ENCODE measurements around the gene PRND.
"Not testable (repeated sequence)": the region's sequence is repeated elsewhere in the genome, so short reads cannot be mapped to it uniquely, and the experiment has no call there.

PRND gene

DNA sequence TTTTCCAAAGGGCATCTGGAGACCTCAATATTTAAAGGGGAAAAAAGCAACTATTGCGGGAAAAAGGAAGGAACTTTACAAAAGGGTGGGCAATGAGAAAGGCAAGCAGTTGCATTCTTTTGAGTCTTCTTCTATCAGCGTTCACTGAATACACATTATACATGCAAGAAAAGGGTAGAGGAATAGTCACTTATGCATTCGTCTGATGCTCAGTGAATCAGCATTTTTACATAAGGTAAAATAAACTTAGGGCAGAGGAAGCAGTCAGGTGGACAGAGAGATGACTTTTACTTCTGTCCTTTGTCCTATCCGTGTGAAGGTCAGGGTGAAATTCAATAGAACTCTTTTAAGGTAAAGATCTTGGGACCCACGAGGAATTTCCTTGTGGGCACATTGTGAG lies 49.3 kb downstream of the PRND start:
- H3K4me3 Mint-ChIP-seq: no peak overlapping the region
- peaks cover 14% of the 10 kb centered on the region for H3K9me3 Mint-ChIP-seq
- peaks cover 3% of the 10 kb centered on the region for H3K36me3 Mint-ChIP-seq (ENCODE audit: low read depth)
- no peak overlapping the region for H3K27ac Mint-ChIP-seq
- ATAC-seq (no peak), DNase-seq (no peak)
- H3K27me3 Mint-ChIP-seq: no peaks in the 10 kb centered on the region
- peaks cover 4% of the 10 kb centered on the region for H3K4me1 Mint-ChIP-seq

DNA sequence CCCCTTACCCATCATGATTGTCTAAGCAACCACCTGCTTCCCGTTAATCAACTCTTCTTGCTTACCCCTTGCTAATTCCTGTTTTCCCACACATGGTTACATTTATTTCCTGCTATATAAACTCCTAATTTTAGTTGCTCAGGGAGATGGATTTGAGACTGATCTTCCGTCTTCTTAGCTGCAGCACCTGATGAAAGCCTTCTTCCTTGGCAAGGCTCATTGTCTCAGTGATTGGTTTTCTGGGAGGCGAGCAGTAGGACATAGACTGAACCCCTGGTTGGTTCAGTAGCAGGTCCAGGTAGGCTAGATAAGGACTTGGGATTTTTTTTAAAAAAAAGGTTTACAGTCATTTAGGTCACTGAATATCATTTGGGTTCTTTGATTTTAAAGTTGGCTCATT lies 50.4 kb downstream of the PRND start:
- Mint-ChIP-seq H3K4me1 (no peaks in the 10 kb centered on the region), H3K36me3 (ENCODE audit: low read depth) (peaks cover 3% of the 10 kb centered on the region), H3K4me3 (no peak overlapping the region), H3K9me3 (peaks cover 14% of the 10 kb centered on the region), H3K27ac (no peak overlapping the region), H3K27me3 (no peaks in the 10 kb centered on the region)
- DNase-seq (no peak), ATAC-seq (no peak)

DNA sequence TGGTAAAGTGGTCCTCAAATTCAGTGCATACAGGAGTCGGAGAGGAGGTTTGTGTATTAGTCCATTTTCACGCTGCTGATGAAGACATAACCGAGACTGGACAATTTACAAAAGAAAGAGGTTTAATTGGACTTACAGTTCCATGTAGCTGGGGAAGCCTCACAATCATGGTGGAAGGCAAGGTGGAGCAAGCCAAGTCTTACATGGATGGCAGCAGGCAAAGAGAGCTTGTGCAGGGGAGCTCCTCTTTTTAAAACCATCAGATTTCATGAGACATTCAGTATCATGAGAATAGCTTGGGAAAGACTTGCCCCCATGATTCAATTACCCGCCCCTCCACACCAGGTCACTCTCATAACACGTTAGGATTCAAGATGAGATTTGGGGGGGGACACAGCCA lies 51.3 kb downstream of the PRND start:
- not testable (repeated sequence) for H3K4me1 Mint-ChIP-seq; DNase-seq; ATAC-seq; H3K27ac Mint-ChIP-seq; H3K36me3 Mint-ChIP-seq (ENCODE audit: low read depth); H3K27me3 Mint-ChIP-seq; H3K4me3 Mint-ChIP-seq
- H3K9me3 Mint-ChIP-seq: peaks cover 14% of the 10 kb centered on the region

DNA sequence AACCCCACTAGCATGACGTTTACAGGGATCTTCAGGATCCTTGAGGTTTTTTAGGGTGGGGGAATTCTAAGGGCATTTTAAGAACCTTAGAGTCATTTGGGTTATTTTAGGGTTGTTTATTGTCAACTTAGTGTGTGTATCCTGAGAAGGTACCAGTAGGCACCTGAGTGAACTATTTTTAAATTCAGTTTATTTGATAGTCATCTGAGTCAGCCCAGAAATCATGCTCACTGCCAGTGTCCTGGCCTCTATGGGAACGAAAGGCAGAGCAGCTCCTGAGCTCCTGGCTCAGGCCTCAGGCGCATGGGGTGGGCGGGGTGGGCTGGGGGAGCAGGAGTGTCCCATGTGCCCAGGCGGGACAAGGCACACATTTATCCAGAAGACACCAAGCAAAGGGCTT lies 52.0 kb downstream of the PRND start:
- Mint-ChIP-seq H3K4me3 (no peak overlapping the region), H3K36me3 (ENCODE audit: low read depth) (peaks cover 3% of the 10 kb centered on the region), H3K4me1 (no peaks in the 10 kb centered on the region), H3K9me3 (peaks cover 14% of the 10 kb centered on the region), H3K27me3 (no peaks in the 10 kb centered on the region), H3K27ac (no peak overlapping the region)
- DNase-seq: no peak
- no peak for ATAC-seq

DNA sequence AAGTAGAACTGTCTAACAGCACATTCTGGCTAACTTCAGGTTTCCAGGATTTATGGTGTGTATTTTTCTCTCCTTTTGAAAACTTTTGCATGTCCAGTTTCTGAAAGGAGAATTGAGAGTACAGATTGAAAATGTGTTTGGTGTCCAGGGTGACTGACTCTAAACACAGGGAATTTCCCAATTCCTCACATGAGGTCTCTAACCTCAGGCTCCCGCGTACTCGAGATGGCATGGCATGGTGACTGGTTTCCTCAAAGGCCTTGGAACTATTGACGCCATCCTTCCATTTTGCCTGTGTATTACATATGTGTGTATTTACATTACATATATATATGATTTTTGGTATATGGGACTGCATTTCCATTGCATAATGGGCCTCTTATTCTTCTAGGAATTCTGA lies 52.5 kb downstream of the PRND start:
- Mint-ChIP-seq H3K4me3 (no peak overlapping the region), H3K27ac (no peak overlapping the region), H3K9me3 (peaks cover 14% of the 10 kb centered on the region), H3K36me3 (ENCODE audit: low read depth) (peaks cover 3% of the 10 kb centered on the region), H3K4me1 (no peaks in the 10 kb centered on the region), H3K27me3 (no peaks in the 10 kb centered on the region)
- ATAC-seq (no peak), DNase-seq (no peak)

DNA sequence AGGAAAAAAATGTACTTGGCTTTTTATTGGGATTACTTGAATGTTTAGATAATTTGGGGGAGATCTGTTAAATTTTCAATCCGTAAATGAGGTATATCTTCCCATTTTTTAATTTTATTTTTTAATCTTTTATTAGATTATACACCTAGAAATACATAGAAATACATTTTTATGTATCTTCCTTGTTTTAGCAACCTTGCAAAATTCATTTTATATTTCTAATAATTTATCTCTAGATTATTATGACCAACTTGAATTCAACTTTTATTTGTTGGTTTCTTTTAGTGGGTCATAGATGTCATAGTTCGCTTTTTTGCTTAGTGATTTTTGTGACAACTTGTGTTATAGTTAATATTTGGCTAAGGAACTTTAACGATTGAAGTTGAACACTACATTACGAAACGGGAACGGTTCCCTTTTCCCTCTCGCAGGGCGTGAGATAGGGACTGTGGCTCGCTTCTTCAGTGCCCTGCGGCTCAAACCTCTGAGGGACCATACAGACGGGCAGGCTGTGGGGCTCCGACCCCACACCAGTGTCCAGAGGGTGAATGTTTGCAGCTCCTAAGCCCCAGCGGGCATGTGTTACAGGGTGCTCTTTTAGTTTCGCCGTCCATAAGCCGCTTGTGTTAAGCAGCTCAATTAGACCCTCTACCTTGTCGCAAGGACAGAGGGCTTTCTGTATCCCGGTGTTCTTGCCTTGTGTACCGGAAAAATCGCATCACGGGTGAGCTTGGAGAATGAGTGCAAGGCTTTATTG lies 53.8 kb downstream of the PRND start:
- Mint-ChIP-seq H3K4me1 (no peaks in the 10 kb centered on the region), H3K36me3 (ENCODE audit: low read depth) (peaks cover 3% of the 10 kb centered on the region), H3K27ac (no peak overlapping the region), H3K27me3 (no peaks in the 10 kb centered on the region), H3K4me3 (no peak overlapping the region), H3K9me3 (peaks cover 14% of the 10 kb centered on the region)
- DNase-seq (no peak), ATAC-seq (no peak)

DNA sequence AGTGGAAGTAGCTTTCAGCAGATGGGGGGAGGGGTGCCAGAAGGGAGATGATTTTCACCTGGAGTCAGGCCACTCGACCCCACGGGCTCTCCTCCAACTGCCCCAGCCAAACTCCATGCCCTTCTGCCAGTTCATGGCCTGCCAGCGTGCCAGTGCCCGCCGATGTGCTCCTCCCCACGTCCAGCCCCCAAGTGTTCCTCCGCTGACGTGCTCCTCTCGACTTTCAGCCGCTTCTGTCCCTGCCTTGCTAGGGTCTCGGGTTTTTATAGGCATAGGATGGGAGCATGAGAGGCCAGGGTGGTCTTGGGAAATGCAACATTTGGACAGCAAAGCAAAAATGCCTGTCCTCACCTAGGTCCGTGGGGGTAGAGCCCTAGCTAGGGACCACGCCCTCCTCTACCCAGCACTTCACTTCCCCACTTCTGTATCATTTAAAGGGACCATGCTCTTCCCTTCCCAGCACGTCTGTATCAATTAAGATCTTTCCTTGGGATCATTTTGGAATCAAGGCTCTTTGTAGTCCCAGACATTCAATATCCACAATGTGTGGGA lies 54.4 kb downstream of the PRND start:
- DNase-seq (no peak), ATAC-seq (no peak)
- H3K9me3 Mint-ChIP-seq: peaks cover 9% of the 10 kb centered on the region
- no peak overlapping the region for H3K4me3 Mint-ChIP-seq
- H3K4me1 Mint-ChIP-seq: peaks cover 4% of the 10 kb centered on the region
- no peak overlapping the region for H3K27ac Mint-ChIP-seq
- peaks cover 3% of the 10 kb centered on the region for H3K36me3 Mint-ChIP-seq (ENCODE audit: low read depth)
- H3K27me3 Mint-ChIP-seq: no peaks in the 10 kb centered on the region

Data from activated naive CD8-positive, alpha-beta T cell treated with anti-CD3 and anti-CD28 coated beads, Interleukin-2, amount 50 U/mL, for 24 hours (primary cell).